IPS-NIHi7 (cell line): ENCODE data around the gene SHROOM4.

Source experiments
- DNase-seq: peaks from one replicate; pipeline ENCODE4 v3.0.0; 2012; ENCODE audit warnings: mixed read lengths; ENCODE audit errors: extremely low spot score

Gene SHROOM4

DNA sequence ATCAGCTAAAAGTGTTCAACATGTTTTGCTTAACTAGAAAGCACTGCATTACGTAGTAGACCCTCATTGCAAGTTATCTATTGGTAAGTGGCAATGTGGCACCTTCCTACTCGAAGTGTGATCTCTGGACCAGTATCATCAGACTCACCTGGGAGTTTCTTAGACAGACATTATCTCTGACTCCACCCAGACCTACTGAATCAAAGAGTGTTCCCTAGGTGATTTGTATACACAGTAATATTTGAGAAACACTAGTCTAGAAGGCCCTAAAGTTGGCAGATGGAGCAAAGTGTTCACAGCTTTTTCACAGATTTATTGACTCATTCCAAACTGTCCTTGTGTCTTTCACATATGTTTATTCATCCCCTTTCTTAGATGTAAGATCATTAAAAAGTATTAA, 35.7 kb downstream of the SHROOM4 start:
- DNase-seq, result no peak

DNA sequence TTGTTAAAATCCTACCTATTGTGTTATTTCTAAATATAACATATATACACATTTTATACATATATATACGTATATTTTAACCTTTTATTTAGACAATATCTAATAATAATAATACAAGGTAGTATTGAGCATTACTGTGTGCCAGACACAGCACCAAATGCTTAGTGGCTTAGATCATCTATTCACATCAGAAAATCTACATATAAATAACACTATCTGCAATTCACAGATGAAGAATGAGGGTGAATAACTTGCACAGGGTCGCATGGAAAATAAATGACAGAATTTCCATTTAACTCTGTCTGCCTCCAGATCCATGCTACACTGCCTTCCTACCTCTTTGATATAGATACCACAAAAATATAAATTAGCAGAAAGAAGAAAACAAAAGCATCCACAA, 37.7 kb downstream of the SHROOM4 start:
- no peak for DNase-seq

DNA sequence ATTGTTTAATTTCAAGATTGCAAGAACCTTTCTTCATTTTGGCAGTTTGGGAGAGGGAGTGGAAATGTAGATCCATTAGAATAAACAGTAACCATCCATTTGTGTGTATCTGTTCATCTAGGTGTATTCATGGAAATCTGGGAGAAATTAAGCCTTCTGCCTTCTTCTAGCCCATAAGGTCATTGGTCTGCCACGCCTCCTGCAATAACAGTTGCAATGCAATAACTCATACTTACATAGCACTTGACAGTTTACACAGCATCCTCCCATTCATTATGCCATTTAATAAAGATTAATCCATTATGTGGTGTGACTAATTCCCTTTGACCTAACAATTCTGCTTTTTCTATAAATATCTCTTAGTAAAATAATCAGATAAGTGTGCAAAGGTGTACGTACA, 42.6 kb downstream of the SHROOM4 start:
- DNase-seq, result no peak

DNA sequence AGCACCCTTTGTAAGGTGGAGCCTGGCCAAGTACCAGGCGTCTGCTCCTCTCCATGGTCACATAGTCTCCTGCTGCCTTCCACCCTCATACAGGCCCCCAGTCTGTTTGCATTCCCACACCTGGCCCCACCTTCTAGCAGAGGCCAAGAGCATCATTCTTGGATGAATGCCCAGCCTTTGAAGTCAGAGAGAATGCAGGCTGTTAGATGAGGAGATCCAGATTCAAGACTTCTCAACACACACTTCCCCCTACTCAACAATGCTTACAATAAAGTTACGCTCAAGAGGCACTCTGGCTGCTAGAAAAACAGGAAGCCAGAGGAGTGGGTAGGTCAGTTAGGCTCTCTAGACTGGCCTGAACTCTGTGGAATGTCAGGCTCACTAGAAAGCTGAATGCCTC, 43.3 kb downstream of the SHROOM4 start:
- DNase-seq, result no peak

DNA sequence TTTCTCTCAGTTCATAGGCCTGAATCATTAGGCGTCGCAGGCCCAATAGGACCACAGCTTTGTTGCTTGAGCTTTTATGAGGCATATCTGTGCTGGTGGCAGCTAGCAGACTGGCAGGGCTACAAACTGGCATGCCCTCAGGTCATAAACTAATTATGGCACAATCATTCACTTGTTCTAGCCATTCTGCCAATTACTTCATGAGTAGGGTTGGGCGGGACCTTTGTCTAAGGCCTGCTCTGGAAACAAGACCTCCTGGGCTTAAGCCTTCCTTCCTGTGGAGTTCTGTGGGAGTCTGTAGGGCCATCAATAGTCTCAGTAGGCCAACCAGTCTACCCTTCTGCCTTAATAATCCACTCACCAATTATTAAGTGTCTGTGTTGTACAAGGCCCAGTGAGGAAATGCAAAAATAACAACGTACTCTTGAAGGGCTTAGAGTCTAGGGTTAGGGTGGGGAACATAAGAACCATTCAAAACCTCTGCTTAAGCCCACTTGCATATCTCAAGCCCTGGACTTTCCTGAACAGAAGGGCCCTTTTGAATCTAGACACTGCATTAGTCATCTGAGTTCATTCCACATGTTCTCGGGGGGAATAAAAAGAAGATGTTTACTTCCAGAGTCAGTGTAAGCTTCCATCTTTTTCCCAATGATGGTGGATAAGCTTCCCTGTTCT, 44.5 kb downstream of the SHROOM4 start:
- no peak for DNase-seq

DNA sequence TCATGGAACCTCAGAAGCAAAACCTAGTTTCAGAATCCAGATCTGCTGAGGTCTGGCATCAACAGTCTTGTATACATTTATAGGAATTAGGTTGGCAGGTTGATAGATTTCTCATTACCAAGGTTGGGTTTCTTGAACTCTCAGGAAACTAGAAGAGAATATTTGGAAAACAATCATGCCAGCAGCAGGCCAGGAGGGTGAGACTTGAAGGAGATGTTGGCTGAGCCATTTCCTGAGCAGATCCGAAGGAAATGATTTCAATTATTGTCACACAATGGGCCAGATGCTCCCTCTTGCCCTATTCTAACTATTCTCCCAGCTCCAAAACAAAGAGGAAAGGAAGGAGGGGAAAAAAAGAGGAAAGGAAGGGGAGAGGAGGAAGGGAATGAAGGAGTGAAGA, 45.2 kb downstream of the SHROOM4 start:
- no peak for DNase-seq

DNA sequence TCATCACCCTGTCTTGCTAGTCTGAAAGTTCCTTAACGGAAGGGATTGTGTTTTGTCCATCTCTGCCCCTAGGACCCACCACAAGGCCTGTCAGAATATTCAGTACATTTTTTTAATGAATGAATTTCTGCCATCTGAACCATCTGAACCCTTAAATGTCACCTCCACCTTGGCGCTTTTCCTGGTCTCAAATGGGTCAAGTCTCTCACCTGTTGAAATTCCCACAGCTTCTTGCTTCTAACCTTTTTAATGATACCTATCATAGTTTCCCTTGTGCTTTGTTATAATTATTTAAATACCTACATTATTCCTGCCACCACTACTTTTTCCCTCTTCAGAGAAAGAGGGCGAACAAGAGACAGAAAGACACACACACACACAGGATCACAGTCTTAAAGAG, 48.0 kb downstream of the SHROOM4 start:
- no peak for DNase-seq

DNA sequence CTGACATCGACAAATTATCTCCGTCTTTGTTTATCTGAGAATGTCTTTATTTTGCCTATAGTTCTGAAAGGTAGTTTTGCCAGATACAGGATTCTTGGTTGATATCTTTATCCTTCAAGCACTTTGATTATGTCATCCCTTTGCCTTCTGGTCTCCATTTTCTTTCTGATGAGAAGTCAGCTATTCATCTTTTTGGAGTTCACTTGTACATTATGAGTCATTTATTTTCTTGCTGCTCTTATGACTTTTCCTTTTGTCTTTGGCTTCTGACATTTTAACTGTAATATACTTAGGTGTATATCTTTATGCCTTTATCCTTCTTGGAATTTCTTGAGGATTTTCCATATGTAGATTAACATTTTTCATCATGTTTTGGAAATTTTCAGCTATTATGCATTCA, 51.4 kb downstream of the SHROOM4 start:
- no peak for DNase-seq

DNA sequence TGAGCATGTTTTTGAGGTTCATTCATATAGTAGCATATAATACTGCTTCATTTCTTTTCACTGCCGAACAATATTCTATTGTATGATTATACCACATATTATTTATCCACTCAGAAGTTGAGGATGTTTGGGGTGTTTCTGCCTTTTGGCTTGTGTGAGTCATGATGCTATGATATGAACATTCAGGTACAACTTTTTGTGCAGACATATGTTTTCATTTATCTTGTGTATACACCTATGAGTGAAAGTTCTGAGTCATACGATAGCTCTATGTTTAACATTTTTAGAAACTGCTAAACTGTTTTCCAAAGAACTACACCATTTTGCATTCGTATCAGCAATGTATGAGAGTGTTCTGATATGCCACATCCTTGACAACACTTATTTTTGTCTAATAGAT, 57.7 kb downstream of the SHROOM4 start:
- DNase-seq, result no peak

DNA sequence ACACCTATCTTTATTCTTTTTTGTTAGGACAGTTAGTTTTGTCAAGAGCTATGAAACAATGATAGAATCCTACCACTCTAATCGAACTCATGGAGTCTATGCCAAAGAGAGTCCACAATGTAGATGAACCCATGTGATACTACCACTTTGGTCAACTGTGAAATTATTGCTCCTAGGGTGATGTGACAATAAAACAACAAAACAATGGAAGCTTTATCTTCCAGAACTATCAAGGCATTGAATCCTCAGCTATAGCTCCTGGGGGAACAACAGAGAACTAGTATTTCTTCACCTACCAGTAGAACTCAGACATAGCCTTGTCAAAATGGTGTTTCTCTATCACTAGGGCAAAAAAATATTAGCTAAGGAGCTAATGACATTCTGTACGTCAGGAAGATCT, 62.9 kb downstream of the SHROOM4 start:
- DNase-seq, result no peak

DNA sequence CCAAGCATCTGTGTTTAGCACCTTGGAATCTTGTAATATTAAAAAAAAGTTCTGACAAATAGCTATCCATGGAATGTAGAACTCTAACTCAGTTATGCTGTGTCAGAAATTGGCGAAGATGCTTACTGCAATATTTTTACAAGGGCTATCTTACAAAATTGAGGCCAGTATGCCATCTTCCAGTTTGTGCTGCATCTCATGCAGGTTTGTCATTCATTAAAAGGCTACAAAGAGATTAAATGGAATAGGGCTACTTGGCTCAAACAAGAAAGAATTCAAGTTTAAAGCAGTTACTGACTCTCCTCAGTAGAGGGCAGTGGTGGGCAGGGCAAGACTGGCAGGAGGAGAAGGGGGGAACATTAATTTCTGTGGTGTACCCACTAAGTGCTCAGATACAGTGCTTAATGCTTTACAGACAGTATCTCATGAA, 66.5 kb downstream of the SHROOM4 start:
- DNase-seq, result peak; percentile 67

DNA sequence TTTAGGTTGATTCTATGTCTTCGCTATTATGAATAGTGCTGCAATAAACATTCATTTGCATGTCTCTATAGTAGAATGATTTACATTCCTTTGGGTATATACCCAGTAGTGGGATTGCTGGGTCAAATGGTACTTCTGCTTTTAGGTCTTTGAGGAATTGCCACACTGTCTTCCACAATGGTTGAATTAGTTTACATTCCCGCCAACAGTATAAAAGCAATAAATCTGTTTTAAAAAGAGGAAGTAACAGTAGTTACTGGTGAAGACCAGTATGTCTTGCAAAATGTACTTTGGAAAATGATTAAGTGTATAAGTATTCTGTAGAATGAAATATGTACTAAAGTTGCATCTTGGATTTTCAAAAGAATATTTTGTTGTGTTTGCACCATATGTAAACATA, 77.3 kb downstream of the SHROOM4 start:
- no peak for DNase-seq

DNA sequence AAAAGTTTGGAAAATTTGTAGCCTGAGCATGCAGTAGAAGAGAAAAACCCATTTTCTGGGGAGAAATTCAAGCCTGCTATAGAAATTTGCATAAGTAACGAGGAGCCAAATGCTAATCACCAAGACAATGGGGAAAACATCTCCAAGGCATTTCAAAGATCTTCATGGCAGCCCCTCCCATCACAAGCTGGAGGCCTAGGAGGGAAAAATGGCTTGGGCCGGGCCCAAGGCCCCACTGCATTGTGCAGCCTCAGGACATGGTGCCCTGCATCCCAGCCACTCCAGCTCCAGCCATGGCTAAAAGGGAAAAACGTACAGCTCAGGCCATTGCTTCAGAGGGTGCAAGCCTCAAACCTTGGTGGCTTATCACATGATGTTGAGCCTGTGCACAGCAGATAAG, 87.7 kb downstream of the SHROOM4 start:
- DNase-seq, result no peak

DNA sequence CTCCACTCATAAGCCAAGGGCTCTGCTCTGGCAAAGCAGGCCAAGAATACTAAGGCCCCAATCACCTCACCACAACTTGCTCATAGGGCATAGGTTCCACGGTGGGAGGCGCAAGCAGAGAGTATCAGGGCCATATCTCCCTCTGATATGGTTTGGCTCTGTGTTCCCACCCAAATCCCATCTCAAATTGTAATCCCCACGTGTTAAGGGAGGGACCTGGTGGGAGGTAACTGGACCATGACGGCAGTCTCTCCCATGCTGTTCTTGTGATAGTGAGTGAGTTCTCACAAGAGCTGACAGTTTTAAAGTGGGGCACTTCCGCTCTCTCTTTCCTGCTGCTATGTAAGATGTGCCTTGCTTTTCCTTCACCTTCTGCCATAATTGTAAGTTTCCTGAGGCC, 88.7 kb downstream of the SHROOM4 start:
- no peak for DNase-seq

DNA sequence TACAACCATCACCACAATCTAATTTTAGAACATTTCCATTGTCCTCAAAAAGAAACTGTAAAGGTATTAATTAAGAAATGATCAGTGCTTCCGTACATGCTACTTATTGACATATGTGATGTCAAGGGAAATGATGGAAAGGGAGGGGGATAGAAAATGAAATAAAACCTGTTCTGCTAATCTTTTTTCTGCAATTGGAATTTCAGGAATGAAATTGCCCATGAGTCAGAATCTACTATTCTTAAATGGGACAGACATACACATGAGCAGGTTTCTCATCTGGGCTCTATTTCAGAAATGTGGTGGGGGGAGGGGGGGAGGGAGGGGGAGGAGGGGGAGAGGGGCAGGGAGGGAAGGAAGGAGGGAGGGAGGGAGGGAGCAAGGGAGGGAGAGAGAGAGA, 91.0 kb downstream of the SHROOM4 start:
- no peak for DNase-seq

DNA sequence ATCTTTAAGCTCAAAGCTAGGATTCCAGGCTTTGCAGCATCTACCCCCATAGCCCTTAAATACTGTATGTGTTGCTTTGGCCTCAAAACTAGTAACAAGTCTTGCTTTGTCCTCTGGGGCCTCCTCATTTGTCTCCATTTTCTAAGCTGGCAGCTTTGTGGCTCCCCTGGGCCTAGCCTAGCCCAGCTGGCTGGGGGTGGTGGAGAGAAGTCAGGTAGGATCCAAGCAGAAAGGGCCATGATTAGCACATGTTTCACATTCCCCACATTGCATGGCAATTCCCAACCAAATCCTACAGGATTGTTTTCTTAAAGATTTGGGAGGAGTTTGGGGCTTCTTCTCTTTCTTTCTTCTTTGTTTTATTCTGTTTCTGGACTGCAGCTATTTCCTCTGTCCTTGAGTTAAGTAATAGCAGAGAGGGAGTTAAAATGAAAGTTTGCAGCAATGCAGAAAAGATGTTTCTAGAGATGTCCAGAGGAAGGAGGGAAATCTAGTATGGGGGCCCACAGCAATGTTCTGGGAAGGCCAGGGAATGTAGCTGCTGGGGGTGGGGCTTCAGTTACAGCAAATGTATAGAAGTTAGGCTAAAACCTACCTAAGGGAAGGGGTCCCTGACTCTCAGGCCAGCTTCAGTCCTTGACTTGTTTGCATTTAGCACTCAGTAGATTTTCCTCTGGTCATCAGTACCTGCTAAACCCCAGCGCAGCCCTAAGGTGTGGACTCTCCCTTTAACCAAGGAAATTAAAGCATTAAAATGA, 92.1 kb downstream of the SHROOM4 start:
- DNase-seq, result peak; percentile 58

DNA sequence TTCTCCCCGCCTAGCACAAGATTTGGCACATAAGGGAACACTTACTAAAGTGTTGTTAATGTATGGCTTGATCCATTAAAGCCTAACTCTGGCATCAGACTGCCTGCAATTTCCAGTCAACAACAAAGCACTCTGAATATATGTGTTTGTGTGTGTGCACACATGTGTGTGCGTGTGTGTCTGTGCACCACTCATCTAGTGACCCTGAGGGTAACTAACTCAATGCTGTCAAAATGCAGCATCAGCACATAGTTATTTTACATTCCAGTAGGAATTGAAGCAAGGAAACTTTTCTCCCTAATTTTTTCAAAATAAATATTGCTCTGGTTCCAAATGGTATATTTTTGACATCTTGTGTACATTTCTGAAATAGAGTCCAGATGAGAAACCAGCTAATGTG, 94.4 kb downstream of the SHROOM4 start:
- DNase-seq, result no peak

DNA sequence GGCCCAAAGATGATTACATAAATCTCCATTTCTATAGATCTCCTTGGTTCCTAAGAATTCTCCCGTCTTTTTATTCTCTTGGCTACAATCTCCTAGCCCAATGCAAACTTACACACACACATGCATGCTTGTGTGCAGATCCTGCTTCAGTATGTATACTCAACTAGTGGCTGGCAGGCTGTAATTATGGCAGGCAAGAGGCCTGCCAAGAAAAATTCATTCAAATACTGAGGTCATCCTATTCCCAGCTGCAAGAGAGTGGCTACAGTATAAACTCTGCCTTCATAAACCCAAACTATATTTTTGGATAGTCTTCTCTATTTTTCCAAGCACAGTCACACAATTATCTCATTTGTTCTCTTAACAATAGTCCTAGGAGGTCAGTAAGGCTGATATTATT, 95.2 kb downstream of the SHROOM4 start:
- DNase-seq, result no peak

DNA sequence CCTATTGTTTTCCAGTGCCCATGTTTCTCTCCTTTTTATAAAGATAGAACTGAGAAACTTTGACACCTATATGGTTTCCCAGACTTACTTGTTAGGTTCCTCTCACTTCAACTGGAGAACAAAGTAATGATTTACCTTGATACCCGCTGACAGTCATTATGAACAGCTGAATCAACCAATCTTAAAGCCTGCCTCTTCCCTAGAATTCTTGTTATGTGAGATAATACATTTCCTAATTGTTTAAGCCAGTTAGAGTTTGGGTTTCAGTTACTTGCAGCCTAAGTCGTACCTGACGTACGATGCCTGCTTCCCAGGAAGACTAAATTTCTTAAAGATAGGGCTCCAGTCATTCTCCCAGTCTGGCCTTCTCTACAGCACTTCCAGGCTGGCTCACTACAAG, 97.3 kb downstream of the SHROOM4 start:
- no peak for DNase-seq

DNA sequence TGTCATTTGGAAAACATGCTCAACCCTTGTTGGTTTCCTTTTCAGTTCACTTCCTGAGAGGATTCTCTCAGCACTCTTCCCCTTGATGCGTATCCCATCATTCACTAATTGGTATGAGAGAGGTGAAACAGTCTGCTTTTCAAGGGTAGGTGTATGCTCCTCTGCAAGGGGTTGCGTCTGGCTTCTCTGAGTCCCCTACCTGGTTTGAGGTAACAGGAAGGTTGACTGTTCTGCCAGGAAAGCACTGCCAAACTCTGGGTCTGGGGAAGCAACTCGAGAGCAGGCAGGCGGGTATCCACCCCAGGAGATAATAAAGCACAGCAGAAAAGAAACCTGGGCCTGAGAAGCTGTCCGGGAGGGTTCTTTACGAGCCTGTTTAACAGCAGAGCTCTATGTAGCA, 101.2 kb downstream of the SHROOM4 start:
- DNase-seq, result no peak

DNA sequence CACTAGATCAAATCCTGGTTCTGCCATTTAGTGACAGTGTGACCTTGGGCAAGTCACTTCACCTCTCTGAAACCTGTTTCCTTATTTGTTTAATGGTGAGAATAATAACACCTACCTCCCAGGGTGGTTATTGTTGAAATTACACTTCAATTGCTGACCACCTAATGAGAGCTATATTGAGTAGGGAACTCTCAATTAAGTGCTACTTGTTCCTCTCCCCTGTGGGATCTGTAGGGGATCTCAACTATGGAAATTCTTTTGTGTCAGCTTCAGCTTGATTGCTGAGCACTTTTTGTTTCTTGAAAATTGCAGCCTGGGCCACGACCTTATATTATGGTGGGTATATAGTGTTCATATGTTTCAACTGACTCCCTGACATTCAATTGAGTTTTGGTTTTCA, 102.1 kb downstream of the SHROOM4 start:
- no peak for DNase-seq

DNA sequence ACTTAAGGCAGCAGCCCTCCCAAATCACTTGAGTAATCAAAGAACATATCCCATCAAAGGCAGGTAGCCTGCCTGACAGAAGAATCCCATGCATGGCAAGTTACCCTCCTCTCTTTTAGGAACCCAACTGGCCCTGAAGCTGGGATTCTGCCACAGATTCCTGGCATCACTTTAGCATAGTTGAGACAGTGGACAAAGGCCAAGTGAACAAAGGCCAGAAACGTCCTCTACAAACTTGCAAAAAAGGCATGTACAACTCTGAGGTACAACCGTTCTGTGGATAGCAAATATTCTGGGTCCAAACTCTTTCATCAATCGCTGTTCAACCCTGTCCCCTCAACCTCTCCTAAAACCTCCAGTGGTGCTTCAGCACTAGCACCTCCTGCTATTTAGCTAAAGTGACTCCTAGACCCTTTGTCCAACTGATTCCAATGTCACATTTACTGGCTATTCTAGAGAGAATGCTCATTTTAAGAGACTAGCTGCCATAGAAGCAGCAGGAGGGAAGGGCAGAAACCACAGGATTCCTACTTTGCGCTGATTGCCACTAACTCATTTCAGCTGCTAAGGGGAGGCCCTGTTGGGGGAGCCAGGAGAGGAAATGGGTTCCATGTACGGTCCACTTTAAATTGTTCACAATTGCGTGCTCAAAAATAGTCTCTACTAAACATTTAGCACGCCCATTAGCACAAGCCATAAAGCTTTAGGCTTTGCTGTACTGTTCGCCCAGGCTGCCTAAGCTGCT, 105.9 kb downstream of the SHROOM4 start:
- no peak for DNase-seq

DNA sequence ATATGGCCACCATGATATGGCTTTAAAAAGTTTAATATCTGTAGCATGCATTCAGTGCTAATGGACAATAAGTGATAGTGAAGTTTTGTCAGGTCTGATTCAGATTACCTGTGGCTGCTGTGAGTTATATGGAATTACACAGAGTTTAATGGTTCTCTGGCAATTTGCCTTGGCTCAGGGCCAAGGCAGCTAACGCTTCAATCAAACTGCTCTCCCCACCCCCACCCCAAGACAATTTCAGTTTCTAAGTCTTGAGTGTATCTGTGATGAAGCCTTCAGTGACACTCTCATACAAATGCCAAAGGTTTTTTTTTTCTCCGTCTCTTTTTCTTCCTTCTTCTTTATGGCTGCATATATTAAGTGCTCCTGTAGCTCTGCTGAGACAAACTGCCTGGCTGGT, 106.6 kb downstream of the SHROOM4 start:
- no peak for DNase-seq
